ENCODE measurements around the gene TNFRSF13B.

DNA sequence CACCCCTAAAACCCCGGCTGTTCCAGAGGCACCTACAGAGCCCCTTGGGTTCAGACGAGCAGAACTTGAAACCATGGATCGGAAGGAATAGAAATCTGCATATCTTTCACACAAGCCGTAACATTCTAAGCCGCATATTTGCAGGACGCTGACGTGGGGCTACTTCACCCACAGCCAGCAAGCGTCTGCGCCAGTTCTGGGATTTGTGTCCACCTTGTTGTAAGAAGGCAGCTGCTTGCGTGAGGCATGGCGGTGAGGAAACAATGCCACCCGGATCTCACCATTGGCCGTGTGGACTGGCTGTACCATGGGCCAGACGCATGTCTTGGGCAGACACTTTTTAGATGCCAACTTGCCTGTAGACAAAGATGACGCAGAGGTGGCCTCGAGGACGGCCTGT, 34.5 kb downstream of the TNFRSF13B start:
- TF ChIP-seq, protein P1, sequence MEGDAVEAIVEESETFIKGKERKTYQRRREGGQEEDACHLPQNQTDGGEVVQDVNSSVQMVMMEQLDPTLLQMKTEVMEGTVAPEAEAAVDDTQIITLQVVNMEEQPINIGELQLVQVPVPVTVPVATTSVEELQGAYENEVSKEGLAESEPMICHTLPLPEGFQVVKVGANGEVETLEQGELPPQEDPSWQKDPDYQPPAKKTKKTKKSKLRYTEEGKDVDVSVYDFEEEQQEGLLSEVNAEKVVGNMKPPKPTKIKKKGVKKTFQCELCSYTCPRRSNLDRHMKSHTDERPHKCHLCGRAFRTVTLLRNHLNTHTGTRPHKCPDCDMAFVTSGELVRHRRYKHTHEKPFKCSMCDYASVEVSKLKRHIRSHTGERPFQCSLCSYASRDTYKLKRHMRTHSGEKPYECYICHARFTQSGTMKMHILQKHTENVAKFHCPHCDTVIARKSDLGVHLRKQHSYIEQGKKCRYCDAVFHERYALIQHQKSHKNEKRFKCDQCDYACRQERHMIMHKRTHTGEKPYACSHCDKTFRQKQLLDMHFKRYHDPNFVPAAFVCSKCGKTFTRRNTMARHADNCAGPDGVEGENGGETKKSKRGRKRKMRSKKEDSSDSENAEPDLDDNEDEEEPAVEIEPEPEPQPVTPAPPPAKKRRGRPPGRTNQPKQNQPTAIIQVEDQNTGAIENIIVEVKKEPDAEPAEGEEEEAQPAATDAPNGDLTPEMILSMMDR (IDR thresholded peaks at IDR 0.05; ENCODE audit: borderline replicate concordance, extremely low read depth, low read length, poor library complexity, severe bottlenecking) = no peak
- no peak for TF ChIP-seq EZH2 (IDR thresholded peaks at IDR 0.05; ENCODE audit: borderline replicate concordance, low read depth, low read length, severe bottlenecking)

All from DND-41 (cell line).